Measurements from ENCODE around the gene GNL3.
"Not testable (repeated sequence)": the region's sequence is repeated elsewhere in the genome, so short reads cannot be mapped to it uniquely, and the experiment has no call there.

GNL3 gene

DNA sequence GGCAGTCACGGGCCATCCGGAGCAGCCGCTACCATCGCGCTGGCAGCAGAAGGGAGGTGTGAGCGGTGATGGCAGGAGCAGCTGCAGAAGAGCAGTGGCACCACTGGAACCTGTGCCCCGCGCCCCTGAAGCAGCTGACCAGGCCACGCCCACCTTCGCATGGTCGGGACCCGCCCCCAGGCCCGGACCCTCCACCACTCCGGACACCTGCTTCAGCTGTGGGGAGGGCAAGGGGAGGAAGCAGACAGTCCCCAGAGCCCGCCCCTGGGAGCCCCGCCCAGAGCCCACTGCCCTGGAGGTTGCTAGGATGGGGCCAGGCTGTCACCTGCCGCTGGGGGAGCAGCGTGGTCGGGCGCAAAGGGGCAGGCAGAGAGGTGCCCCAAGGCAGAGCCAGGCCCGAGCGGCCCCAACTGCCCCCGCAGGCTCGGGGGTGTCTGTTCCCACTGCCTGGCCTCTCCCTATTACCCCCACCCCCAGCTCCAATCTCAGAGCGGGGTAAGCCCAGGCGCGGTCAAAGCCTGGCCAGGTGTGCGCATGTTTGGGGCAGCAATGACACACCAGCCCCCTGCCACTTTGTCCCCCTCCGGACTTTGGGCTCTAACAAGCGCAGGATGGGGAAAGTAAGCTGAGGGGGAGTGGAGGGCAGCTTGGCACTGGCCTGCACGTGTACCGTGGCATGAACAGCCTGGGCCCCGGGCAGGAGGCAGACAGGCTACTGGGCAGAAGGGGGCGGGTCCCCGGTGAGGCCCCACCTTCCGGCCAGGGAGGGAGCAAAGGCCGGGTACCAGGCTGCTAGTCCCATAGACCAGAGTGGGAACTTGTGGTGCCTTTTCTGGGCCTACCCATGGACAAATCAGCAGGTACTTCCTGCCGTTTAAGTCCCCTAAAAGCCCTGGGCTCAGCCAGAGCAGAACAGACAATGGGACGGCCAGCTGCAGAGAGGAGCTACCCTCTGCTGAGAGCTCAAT, 28.8 kb downstream of the GNL3 start:
- H3K36me3 ChIP-seq (ENCODE audit: insufficient read depth, low read length): peaks cover 43% of the 10 kb centered on the region
- no peak overlapping the region for H2AFZ ChIP-seq (ENCODE audit: low read depth, low read length)
- H3K27me3 ChIP-seq (ENCODE audit: insufficient read depth, low read length): no peaks in the 10 kb centered on the region
- no peaks in the 10 kb centered on the region for H3K4me1 ChIP-seq (ENCODE audit: insufficient read depth, low read length)
- no peak overlapping the region for H3K4me3 ChIP-seq (ENCODE audit: low read length)
- H3K9me3 ChIP-seq (ENCODE audit: low read length): peaks cover 8% of the 10 kb centered on the region

DNA sequence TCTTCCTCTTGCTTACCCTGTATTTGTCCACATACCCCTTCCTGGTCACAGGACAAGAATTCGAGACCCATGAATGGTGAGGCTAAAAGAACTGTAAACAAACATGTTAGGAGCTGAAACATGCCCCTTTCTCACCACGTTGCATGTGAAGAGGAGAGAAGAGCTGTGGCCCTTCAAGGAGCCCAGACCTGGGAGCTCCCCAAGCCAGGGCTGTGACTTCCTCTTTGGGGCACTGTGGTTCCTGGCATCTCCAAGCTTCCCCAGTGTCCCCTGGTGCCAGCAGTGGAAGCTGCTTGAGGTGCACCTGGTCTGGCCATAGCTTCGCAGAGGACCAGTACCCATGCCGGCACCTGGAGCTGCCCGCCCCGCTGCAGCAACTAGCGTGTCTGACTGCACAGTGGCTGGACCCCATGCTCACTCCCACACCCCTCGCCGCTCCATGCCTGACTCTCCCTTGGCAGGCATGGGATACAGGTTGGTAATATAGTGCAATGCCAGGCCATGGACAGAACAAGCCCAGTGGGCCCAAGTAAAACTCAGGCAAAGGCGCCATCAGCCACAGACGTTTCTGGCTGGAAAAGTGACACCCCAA, 30.0 kb downstream of the GNL3 start:
- Histone ChIP-seq H3K4me1 (ENCODE audit: insufficient read depth, low read length) (no peaks in the 10 kb centered on the region), H3K36me3 (ENCODE audit: insufficient read depth, low read length) (peaks cover 39% of the 10 kb centered on the region), H2AFZ (ENCODE audit: low read depth, low read length) (no peak overlapping the region)

DNA sequence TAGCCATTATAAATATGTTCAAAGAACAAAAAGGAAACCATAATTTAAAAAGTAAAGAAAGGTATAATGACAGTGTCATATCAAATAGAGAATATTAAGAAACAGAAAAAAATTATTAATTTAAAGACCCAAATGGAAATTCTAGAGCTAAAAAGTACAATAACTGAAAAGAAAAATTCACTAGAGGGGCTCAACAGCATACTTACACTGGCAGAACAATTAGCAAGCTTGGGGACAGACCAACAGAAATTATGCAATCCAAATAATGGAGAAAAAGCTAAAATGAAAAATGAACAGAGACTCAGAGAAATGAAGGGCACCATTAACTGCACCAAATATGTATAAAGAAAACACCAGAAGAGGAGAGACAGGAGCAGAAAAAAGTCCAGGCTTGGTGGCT, 33.8 kb downstream of the GNL3 start:
- peaks cover 40% of the 10 kb centered on the region for H3K36me3 ChIP-seq (ENCODE audit: insufficient read depth, low read length)
- no peaks in the 10 kb centered on the region for H3K27me3 ChIP-seq (ENCODE audit: insufficient read depth, low read length)
- H3K4me3 ChIP-seq (ENCODE audit: low read length): no peak overlapping the region
- no peaks in the 10 kb centered on the region for H3K4me1 ChIP-seq (ENCODE audit: insufficient read depth, low read length)
- H2AFZ ChIP-seq (ENCODE audit: low read depth, low read length): no peak overlapping the region
- H3K9me3 ChIP-seq (ENCODE audit: low read length): peaks cover 15% of the 10 kb centered on the region

More for the DNA sequence above, 30.0 kb downstream of the GNL3 start:
- H3K4me3 ChIP-seq (ENCODE audit: low read length): no peak overlapping the region
- no peaks in the 10 kb centered on the region for H3K27me3 ChIP-seq (ENCODE audit: insufficient read depth, low read length)
- peaks cover 8% of the 10 kb centered on the region for H3K9me3 ChIP-seq (ENCODE audit: low read length)

DNA sequence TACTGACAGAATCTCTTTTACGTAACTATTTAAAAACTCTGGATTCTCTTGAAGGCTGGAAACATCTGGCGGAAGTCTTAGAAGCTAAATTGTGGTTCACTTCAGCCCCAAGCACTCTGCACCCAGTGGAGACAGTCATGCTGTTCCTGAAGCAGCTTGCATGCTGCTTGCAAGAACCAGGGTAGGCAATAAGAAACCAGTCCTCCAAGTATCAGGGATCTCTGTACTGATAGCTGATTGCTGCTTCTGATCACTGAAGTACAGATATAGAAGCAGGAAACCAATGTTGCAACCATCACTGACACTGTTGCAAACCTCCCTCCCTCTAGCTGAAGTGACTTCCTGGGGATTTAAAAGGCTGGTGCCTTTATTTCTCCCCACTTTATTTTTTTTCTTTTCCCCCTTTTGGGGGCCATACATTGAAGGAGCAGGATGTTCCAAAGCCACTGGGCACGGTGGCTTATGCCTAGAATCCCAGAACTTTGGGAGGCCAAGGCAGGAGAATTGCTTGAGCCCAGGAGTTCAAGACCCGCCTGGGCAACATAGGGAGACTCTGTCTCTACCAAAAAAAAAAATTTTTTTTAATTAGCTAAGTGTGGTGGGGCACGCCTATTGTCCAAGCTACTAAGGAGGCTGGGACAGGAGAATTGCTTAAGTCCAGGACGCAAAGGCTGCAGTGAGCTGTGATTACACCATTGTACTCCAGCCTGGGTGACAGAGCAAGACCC, 35.3 kb downstream of the GNL3 start:
- Histone ChIP-seq H3K4me3 (ENCODE audit: low read length) (no peak overlapping the region), H2AFZ (ENCODE audit: low read depth, low read length) (no peak overlapping the region)

DNA sequence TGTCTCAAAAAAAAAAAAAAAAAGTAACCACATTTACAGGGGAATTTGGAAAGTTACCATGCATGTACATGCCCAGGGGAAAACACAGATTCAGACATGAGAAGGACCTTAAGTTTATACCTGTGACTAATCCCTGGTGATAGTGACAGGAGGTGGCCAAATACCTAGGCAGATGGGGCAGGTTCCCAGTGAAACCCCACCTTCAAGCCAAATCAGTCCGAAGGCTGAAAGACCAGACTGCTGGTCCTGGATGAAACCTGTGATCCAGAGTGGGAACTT, 35.8 kb downstream of the GNL3 start:
- H3K4me3 ChIP-seq (ENCODE audit: low read length): no peak overlapping the region
- H3K4me1 ChIP-seq (ENCODE audit: insufficient read depth, low read length): no peaks in the 10 kb centered on the region
- no peak overlapping the region for H2AFZ ChIP-seq (ENCODE audit: low read depth, low read length)
- H3K36me3 ChIP-seq (ENCODE audit: insufficient read depth, low read length): peaks cover 31% of the 10 kb centered on the region
- peaks cover 15% of the 10 kb centered on the region for H3K9me3 ChIP-seq (ENCODE audit: low read length)
- no peaks in the 10 kb centered on the region for H3K27me3 ChIP-seq (ENCODE audit: insufficient read depth, low read length)

More for the DNA sequence above, 35.3 kb downstream of the GNL3 start:
- Histone ChIP-seq H3K4me1 (ENCODE audit: insufficient read depth, low read length) (no peaks in the 10 kb centered on the region), H3K27me3 (ENCODE audit: insufficient read depth, low read length) (no peaks in the 10 kb centered on the region), H3K36me3 (ENCODE audit: insufficient read depth, low read length) (peaks cover 33% of the 10 kb centered on the region), H3K9me3 (ENCODE audit: low read length) (peaks cover 15% of the 10 kb centered on the region)

DNA sequence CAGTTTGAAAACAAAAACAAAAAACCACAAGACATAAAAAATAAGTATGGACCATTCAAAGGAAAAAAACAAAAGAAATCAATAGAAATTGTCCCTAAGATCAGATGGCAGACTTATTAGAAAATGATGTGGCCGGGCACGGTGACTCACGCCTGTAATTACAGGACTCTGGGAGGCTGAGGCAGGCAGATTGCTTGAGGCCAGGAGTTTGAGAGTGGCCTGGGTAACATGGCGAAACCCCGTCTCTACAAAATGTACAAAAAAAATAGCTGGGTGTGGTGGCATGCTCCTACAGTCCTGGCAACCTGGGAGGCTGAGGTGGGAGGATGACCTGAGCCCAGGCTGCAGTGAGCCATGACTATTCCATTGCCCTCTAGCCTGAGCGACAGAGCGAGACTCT, 36.7 kb downstream of the GNL3 start:
- Histone ChIP-seq H3K9me3 (ENCODE audit: low read length) (peaks cover 15% of the 10 kb centered on the region), H2AFZ (ENCODE audit: low read depth, low read length) (no peak overlapping the region)

DNA sequence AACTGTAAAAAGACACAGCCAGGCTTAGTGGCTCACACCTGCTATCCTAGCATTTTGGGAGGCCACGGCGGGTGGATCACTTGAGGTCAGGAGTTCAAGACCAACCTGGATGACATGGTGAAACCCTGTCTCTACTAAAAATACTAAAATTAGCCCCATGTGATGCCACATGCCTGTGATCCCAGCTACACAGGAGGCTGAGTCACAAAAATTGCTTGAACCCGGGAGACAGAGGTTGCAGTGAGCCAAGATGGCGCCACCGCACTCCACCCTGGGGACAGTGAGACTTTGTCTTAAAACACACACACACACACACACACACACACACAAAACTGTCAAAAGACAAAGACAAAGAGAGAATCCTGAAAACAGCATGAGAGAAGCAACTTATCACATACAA, 38.1 kb downstream of the GNL3 start:
- Histone ChIP-seq H3K27me3 (ENCODE audit: insufficient read depth, low read length) (no peaks in the 10 kb centered on the region), H3K36me3 (ENCODE audit: insufficient read depth, low read length) (peaks cover 29% of the 10 kb centered on the region), H3K4me3 (ENCODE audit: low read length) (no peak overlapping the region), H2AFZ (ENCODE audit: low read depth, low read length) (no peak overlapping the region), H3K4me1 (ENCODE audit: insufficient read depth, low read length) (no peaks in the 10 kb centered on the region), H3K9me3 (ENCODE audit: low read length) (peaks cover 15% of the 10 kb centered on the region)

More for the DNA sequence above, 36.7 kb downstream of the GNL3 start:
- Histone ChIP-seq H3K27me3 (ENCODE audit: insufficient read depth, low read length) (no peaks in the 10 kb centered on the region), H3K36me3 (ENCODE audit: insufficient read depth, low read length) (peaks cover 30% of the 10 kb centered on the region), H3K4me3 (ENCODE audit: low read length) (no peak overlapping the region), H3K4me1 (ENCODE audit: insufficient read depth, low read length) (no peaks in the 10 kb centered on the region)

DNA sequence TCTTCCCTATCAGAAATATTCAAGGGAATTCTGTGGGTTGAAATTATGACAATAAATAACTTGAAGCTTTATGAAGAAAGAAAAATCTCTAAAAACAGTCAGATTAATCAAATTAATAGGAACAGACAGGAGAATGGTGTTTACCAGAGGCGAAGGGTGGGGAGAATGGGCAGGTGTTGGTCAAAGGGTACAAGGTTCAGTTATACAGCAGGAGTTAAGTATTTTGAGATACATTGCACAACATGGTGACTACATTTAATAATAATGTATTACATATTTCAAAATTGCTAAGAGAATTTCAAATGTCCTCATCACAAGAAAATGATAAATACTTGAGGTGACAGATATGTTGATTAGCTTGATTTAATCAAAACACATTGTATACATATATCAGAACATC, 38.7 kb downstream of the GNL3 start:
- Histone ChIP-seq H3K4me1 (ENCODE audit: insufficient read depth, low read length) (no peaks in the 10 kb centered on the region), H3K36me3 (ENCODE audit: insufficient read depth, low read length) (peaks cover 26% of the 10 kb centered on the region), H2AFZ (ENCODE audit: low read depth, low read length) (no peak overlapping the region), H3K4me3 (ENCODE audit: low read length) (no peak overlapping the region), H3K27me3 (ENCODE audit: insufficient read depth, low read length) (no peaks in the 10 kb centered on the region), H3K9me3 (ENCODE audit: low read length) (peaks cover 12% of the 10 kb centered on the region)

DNA sequence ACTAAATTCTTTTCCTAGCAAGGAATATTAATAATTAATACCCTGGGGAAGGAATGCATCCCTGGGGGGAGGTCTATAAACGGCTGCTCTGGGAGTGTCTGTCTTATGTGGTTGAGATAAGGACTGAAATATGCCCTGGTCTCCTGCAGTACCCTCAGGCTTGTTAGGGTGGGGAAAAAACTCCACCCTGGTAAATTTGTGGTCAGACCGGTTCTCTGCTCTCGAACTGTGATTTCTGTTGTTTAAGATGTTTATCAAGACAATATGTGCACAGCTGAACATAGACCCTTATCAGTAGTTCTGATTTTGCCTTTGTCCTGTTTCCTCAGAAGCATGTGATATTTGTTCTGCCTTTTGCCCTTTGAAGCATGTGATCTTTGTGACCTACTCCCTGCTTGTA, 42.9 kb downstream of the GNL3 start:
- not testable (repeated sequence) for H3K4me1 ChIP-seq (ENCODE audit: insufficient read depth, low read length); H3K4me3 ChIP-seq (ENCODE audit: low read length); H2AFZ ChIP-seq (ENCODE audit: low read depth, low read length); H3K27me3 ChIP-seq (ENCODE audit: insufficient read depth, low read length)
- Histone ChIP-seq H3K9me3 (ENCODE audit: low read length) (peaks cover 29% of the 10 kb centered on the region), H3K36me3 (ENCODE audit: insufficient read depth, low read length) (peaks cover 43% of the 10 kb centered on the region)

DNA sequence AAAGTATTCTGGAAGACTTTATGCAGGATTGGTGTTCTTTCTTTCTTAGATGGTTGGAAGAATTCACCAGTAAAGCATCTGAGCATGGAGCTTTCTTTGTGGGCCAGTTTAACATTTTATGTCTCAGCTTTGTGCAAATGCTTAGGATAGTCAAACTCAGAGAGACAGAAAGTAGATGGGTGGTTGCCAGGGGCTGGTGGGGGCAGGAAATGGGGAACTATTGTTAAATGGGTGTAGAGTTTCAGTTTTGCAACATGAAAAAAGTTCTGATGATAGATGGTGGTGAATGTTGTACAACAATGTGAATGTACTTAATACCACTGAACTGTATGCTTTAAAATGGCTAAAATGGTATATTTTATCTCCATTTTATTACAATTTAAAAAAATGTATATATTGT, 44.8 kb downstream of the GNL3 start:
- Histone ChIP-seq H3K4me3 (ENCODE audit: low read length) (no peak overlapping the region), H3K36me3 (ENCODE audit: insufficient read depth, low read length) (peaks cover 61% of the 10 kb centered on the region), H2AFZ (ENCODE audit: low read depth, low read length) (no peak overlapping the region), H3K9me3 (ENCODE audit: low read length) (peaks cover 36% of the 10 kb centered on the region), H3K4me1 (ENCODE audit: insufficient read depth, low read length) (no peaks in the 10 kb centered on the region), H3K27me3 (ENCODE audit: insufficient read depth, low read length) (no peaks in the 10 kb centered on the region)

DNA sequence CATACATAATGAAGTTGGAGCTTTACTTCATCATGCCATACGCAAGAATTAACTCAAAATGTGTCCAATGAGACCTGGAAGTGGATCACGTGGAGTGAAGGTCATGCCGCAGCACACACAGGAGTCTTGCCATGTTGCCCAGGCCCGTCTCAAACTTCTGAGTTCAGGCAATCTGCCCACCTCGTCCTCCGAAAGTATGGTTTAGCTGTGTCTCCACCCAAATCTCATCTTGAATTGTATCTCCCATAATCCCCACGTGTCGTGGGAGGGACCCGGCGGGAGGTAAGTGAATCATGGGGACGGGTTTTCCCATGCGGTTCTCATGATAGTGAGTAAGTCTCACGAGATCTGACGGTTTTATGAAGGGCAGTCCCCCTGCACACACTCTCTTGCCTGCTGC, 45.8 kb downstream of the GNL3 start:
- no peaks in the 10 kb centered on the region for H3K4me1 ChIP-seq (ENCODE audit: insufficient read depth, low read length)
- peaks cover 68% of the 10 kb centered on the region for H3K36me3 ChIP-seq (ENCODE audit: insufficient read depth, low read length)
- H3K9me3 ChIP-seq (ENCODE audit: low read length): peaks cover 36% of the 10 kb centered on the region

DNA sequence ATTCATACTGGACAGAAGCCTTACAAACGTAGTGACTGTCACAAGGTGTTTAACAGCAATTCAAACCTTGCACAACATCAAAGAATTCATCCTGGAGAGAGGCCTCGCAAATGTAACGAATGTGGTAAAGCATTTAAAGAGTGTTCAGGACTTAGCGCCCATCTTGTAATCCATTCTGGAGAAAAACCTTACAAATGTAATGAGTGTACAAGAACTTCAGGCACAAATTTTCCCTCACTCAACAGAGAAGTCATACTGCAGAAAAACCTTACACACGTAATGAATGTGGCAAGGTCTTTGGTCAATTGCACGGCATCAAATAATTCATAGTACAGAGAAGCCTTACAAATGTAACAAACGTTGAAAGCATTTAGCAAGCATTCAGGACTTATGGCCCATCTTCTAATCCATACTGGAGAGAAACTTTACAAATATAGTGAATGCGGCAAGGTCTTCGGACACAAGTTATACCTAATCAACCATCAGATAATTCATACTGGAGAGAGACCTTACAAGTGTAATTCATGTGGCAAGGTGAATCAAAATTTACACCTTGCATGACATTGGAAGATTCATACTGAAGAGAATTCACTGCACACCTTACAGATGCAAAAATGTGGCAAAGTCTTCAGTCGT, 47.5 kb downstream of the GNL3 start:
- Histone ChIP-seq H3K9me3 (ENCODE audit: low read length) (peaks cover 36% of the 10 kb centered on the region), H3K4me3 (ENCODE audit: low read length) (no peak overlapping the region), H3K36me3 (ENCODE audit: insufficient read depth, low read length) (peaks cover 79% of the 10 kb centered on the region)

More for the DNA sequence above, 45.8 kb downstream of the GNL3 start:
- H3K4me3 ChIP-seq (ENCODE audit: low read length): no peak overlapping the region
- H3K27me3 ChIP-seq (ENCODE audit: insufficient read depth, low read length): no peaks in the 10 kb centered on the region
- no peak overlapping the region for H2AFZ ChIP-seq (ENCODE audit: low read depth, low read length)

DNA sequence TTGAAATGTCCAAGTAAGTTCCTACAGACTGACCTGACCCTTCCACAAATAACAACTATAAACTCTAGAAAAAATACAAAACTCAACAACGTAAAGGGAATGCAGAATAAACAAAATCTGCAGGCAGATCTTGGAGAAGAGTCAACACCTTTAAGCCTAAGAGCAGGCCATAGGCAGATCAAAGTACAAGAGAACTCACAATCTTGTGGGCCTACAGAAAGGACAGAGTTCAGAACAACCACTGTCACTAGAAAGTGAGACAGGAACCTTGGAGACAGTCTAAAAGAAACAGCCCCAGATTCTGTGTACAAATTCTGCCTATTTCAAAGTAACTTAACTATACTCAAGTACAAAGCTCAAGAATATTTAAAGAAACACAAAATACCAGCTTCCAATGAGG, 53.9 kb downstream of the GNL3 start:
- Histone ChIP-seq H2AFZ (ENCODE audit: low read depth, low read length) (no peak overlapping the region), H3K4me3 (ENCODE audit: low read length) (no peak overlapping the region), H3K9me3 (ENCODE audit: low read length) (peaks cover 9% of the 10 kb centered on the region), H3K36me3 (ENCODE audit: insufficient read depth, low read length) (peaks cover 84% of the 10 kb centered on the region), H3K4me1 (ENCODE audit: insufficient read depth, low read length) (no peaks in the 10 kb centered on the region), H3K27me3 (ENCODE audit: insufficient read depth, low read length) (no peaks in the 10 kb centered on the region)

More for the DNA sequence above, 47.5 kb downstream of the GNL3 start:
- no peaks in the 10 kb centered on the region for H3K4me1 ChIP-seq (ENCODE audit: insufficient read depth, low read length)
- no peaks in the 10 kb centered on the region for H3K27me3 ChIP-seq (ENCODE audit: insufficient read depth, low read length)
- H2AFZ ChIP-seq (ENCODE audit: low read depth, low read length): no peak overlapping the region

All from neuron (in vitro differentiated cells).